Endometrium (tissue), 2 donors: Measurements from ENCODE around the gene POLR2L.

Experiments used
- FAIRE-seq: peaks from 2 replicates; lab custom pipeline; 2012; peaks lifted over from hg19 to GRCh38; lab: Jason Lieb, UNC
- donor health status: control.
- donor health status: control.

The POLR2L gene

GRCh38 chr11:794013-794765 is 48.1 kb downstream of the POLR2L start:
- no peak for FAIRE-seq

GRCh38 chr11:793556-793955 is 48.8 kb downstream of the POLR2L start:
- no peak for FAIRE-seq

GRCh38 chr11:792873-793272 is 49.5 kb downstream of the POLR2L start:
- FAIRE-seq: no peak

GRCh38 chr11:792535-792821 is 49.9 kb downstream of the POLR2L start:
- FAIRE-seq: no peak

- FAIRE-seq: no peak
Measured at GRCh38 chr11:791658-792534, 50.4 kb downstream of the POLR2L start.

GRCh38 chr11:790721-791564 is 51.4 kb downstream of the POLR2L start:
- FAIRE-seq: no peak

- FAIRE-seq: no peak
Measured at GRCh38 chr11:789943-790342, 52.4 kb downstream of the POLR2L start, which contains the start of gene CEND1. TSS of gene CEND1 (minus strand) at chr11:790090. CDS start at chr11:788576, 1,514 bp downstream.
